K562 (cell line): ENCODE measurements around the gene NUMB. TPM values are rescaled to one million over a fixed set of nuclear protein-coding genes. Genes with fewer than 3 reads are reported as not detected.

Experiments
- ATAC-seq: fragments of 200-7000 bp; cut with Tn5 transposase; 3 replicates; pipeline ENCODE4 v1.9.1; 2020; ENCODE audit warnings: moderate library complexity
- BruUV-seq: library from RNA; stranded (reverse); fragments of 400-500 nt; replicated peaks from 2 replicates; lab custom pipeline; 2021; lab: Mats Ljungman, UMichigan
- CTCF ChIA-PET: fragments of 300-600 bp; formaldehyde crosslinking; extraction: SDS; loops from one replicate; lab custom pipeline; 2021; ENCODE audit warnings: low intra/inter-chr PET ratio; lab: Yijun Ruan, JAX
- POLR2A ChIA-PET: fragments of 300-600, 350-650 bp; sonication (Branson Sonifier 250); formaldehyde crosslinking; extraction: SDS; loops from one replicate; lab custom pipeline; 2021; ENCODE audit warnings: antibody characterized with exemption, inconsistent platforms; lab: Yijun Ruan, JAX
- DNase-seq, 4 experiments: peaks; one replicate each; pipeline versions ENCODE4 v3.0.0 to v3.0.0-alpha.2; 2011 to 2018; ENCODE audit warnings: low spot score in 3 of 4, mixed read lengths in 3 of 4; ENCODE audit errors: extremely low read depth in 1 of 4
- FAIRE-seq: peaks from 2 replicates; lab custom pipeline; 2011; peaks lifted over from hg19 to GRCh38; lab: Jason Lieb, UNC
- H2AFZ ChIP-seq: 2 replicates; pipeline ENCODE4 v1.6.0; 2011; ENCODE audit warnings: low read depth, low read length, control low read depth, inconsistent platforms
- H3K27ac ChIP-seq: fragments of 200-600 bp; 3 replicates; pipeline ENCODE4 v1.8.0; 2011; ENCODE audit warnings: low read depth, mild to moderate bottlenecking, control low read depth, inconsistent platforms, low read length, moderate library complexity, mixed read lengths; ENCODE audit errors: extremely low read depth
- H3K27me3 ChIP-seq, 2 experiments: fragments of 300-600 bp in 1 of 2; 2 replicates in 1 of 2; 3 replicates in 1 of 2; pipeline versions ENCODE4 v1.6.0 to v1.8.0; 2011; ENCODE audit warnings: inconsistent platforms in 2 of 2, low read length in 2 of 2, mild to moderate bottlenecking in 1 of 2, mixed read lengths in 1 of 2, moderate library complexity in 1 of 2; ENCODE audit not compliant: control insufficient read depth in 2 of 2, insufficient read depth in 2 of 2
- H3K36me3 ChIP-seq: fragments of 300-600 bp; 3 replicates; pipeline ENCODE4 v1.8.0; 2011; ENCODE audit warnings: mild to moderate bottlenecking, low read length, inconsistent platforms; ENCODE audit not compliant: control insufficient read depth, insufficient read depth
- H3K4me1 ChIP-seq, 2 experiments: fragments of 200-600 bp in 1 of 2; replicated peaks in 1 of 2; 2 replicates in 1 of 2; 3 replicates in 1 of 2; pipeline versions ENCODE4 v1.5.1 to v1.8.0; 2011; ENCODE audit warnings: inconsistent platforms in 2 of 2, low read length in 2 of 2, mild to moderate bottlenecking in 1 of 2, mixed read lengths in 1 of 2, moderate library complexity in 1 of 2; ENCODE audit not compliant: control insufficient read depth in 2 of 2, insufficient read depth in 2 of 2
- H3K4me2 ChIP-seq: 2 replicates; pipeline ENCODE4 v1.6.1; 2011; ENCODE audit warnings: low read length, control low read depth, inconsistent platforms, mixed read lengths; ENCODE audit not compliant: insufficient read depth
- H3K4me3 ChIP-seq: fragments of 200-600 bp; sonication (generic), shearing (Covaris generic); 2 replicates; pipeline ENCODE4 v1.5.1; 2016; ENCODE audit warnings: control low read depth, inconsistent platforms
- H3K79me2 ChIP-seq: fragments of 200-600 bp; 3 replicates; pipeline ENCODE4 v1.8.0; 2011; ENCODE audit warnings: low read length, inconsistent platforms; ENCODE audit not compliant: control insufficient read depth, insufficient read depth
- H3K9ac ChIP-seq, 2 experiments: 2 replicates each; pipeline versions ENCODE4 v1.6.0 to v1.6.1; 2011; ENCODE audit warnings: low read depth in 2 of 2, low read length in 2 of 2, control low read depth in 1 of 2, inconsistent platforms in 1 of 2, mild to moderate bottlenecking in 1 of 2, mixed read lengths in 1 of 2; ENCODE audit not compliant: insufficient read depth in 1 of 2
- H3K9me1 ChIP-seq: one replicate; pipeline ENCODE4 v1.6.0; 2011; ENCODE audit warnings: inconsistent platforms, mild to moderate bottlenecking, low read length, moderate library complexity; ENCODE audit not compliant: control insufficient read depth, insufficient read depth
- H3K9me3 ChIP-seq: replicated peaks from 2 replicates; pipeline ENCODE4 v1.5.1; 2011; ENCODE audit warnings: low read depth, low read length, inconsistent platforms; ENCODE audit not compliant: control insufficient read depth, insufficient read depth
- H4K20me1 ChIP-seq: replicated peaks from 2 replicates; pipeline ENCODE4 v1.6.1; 2011; ENCODE audit warnings: low read length, inconsistent platforms, mixed read lengths; ENCODE audit not compliant: control insufficient read depth, insufficient read depth
- ATF3 ChIP-seq, 2 experiments: fragments of 450-650 bp in 1 of 2; sonication (generic) in 1 of 2; formaldehyde crosslinking in 1 of 2; IDR thresholded peaks in 1 of 2; conservative IDR thresholded peaks in 1 of 2; 2 replicates each; pipeline versions ENCODE4 v1.6.1 to v1.8.1; 2016 to 2023; ENCODE audit warnings: mild to moderate bottlenecking in 2 of 2, moderate library complexity in 2 of 2, inconsistent platforms in 1 of 2, missing genetic modification reagents in 1 of 2
- C11orf30 ChIP-seq: fragments of 450-650 bp; IDR thresholded peaks from 2 replicates; pipeline ENCODE4 v1.6.1; 2016; ENCODE audit warnings: low read depth, mild to moderate bottlenecking
- MAFF ChIP-seq: IDR thresholded peaks from 2 replicates; pipeline ENCODE4 v1.6.1; 2012; ENCODE audit warnings: low read length, improper control_type of control experiment
- MAFG ChIP-seq: fragments of 450-650 bp; conservative IDR thresholded peaks from 2 replicates; pipeline ENCODE4 v1.6.1; 2016; ENCODE audit warnings: missing genetic modification characterization, missing compliant biosample characterization
- MAFK ChIP-seq: IDR thresholded peaks from 2 replicates; pipeline ENCODE4 v1.6.1; 2011; ENCODE audit warnings: low read length, improper control_type of control experiment
- PHTF2 ChIP-seq: fragments of 250-450 bp; sonication (Bioruptor Pico); IDR thresholded peaks from 2 replicates; pipeline ENCODE4 v1.5.0; 2021; ENCODE audit warnings: mild to moderate bottlenecking
- RBM17 ChIP-seq: fragments of 200-400 bp; formaldehyde crosslinking; IDR thresholded peaks from 2 replicates; pipeline ENCODE4 v1.6.1; 2017; ENCODE audit warnings: low read depth, mild to moderate bottlenecking, low read length, borderline replicate concordance
- TAF9B ChIP-seq: fragments of 450-650 bp; IDR thresholded peaks from 2 replicates; pipeline ENCODE4 v1.6.1; 2018; ENCODE audit warnings: mild to moderate bottlenecking; ENCODE audit not compliant: partially characterized antibody
- ZFP91 ChIP-seq: sonication (generic); formaldehyde crosslinking; IDR thresholded peaks from 2 replicates; pipeline ENCODE4 v1.8.0; 2022; ENCODE audit warnings: mild to moderate bottlenecking, missing genetic modification reagents
- ZNF316 ChIP-seq: fragments of 450-650 bp; IDR thresholded peaks from 2 replicates; pipeline ENCODE4 v1.6.1; 2016
- WGBS: fragments of 100-300 bp; shearing (Covaris generic); methylation state at CpG from one replicate; pipeline ENCODE4 v1.1.6; 2016; ENCODE audit warnings: low coverage, mixed read lengths; ENCODE audit not compliant: insufficient coverage; ENCODE audit errors: missing lambda C conversion rate; 5-methylcytosine and 5-hydroxymethylcytosine counted together
- in situ Hi-C: fragments of 300-500 bp; cut with MboI; formaldehyde crosslinking; loops from 4 replicates; pipeline ENCODE4 v1.15.0; 2018; ENCODE audit warnings: inconsistent platforms, mixed read lengths
- intact Hi-C: fragments of 100-400 bp; cut with micrococcal nuclease; formaldehyde crosslinking; loops from 2 replicates; pipeline ENCODE4 v1.14.2; 2022
- polyA plus RNA-seq, 8 experiments: library from polyadenylated mRNA; depleted of rRNA in 4 of 8; stranded (reverse) in 5 of 8; unstranded in 3 of 8; fragments of >200 nt; fragmentation: Nextera tagmentation in 2 of 8; fragmentation: Illumina TruSeq in 1 of 8; extraction: Ambion mirVana in 2 of 8; extraction: Trizol in 1 of 8; gene quantifications; 2 replicates each; pipeline versions ENCODE4 v1.2.1 to v1.2.3, GENCODE V29; 2011 to 2014; ENCODE audit warnings: inconsistent platforms in 1 of 8, missing spikeins in 1 of 8
- total RNA-seq, 7 experiments: library from RNA; depleted of rRNA in 6 of 7; stranded (reverse); fragments of >200 nt in 6 of 7; fragmentation: Illumina TruSeq in 2 of 7; extraction: Trizol in 2 of 7; gene quantifications; 2 replicates each; pipeline versions ENCODE4 v1.2.1 to v1.2.3, GENCODE V29; 2011 to 2021; ENCODE audit warnings: low replicate concordance in 1 of 7

The NUMB gene
- total and polyA plus RNA-seq, 9 of the 15 experiments (the other 6 are each of a cell fraction or from before 2014, with no cell fraction given) = 13.5 to 54.0 (median 32.3) TPM

GRCh38 chr14:73370561-73370960 lies 87.8 kb downstream of the NUMB start:
- H4K20me1 ChIP-seq = no peaks in the 10 kb centered on the region
- no peak overlapping the region for H3K9ac ChIP-seq
- peaks cover 4% of the 10 kb centered on the region; the same call in 1 of the 3 replicates for H3K36me3 ChIP-seq
- intact Hi-C loops (no loop called here), in situ Hi-C loops (no loop called here)
- H3K4me2 ChIP-seq = no peak overlapping the region
- H3K4me3 ChIP-seq = no peak overlapping the region
- no TSS peak for BruUV-seq
- H2AFZ ChIP-seq = no peak overlapping the region
- H3K27me3 ChIP-seq = no peaks in the 10 kb centered on the region
- H3K9me1 ChIP-seq = no peaks in the 10 kb centered on the region
- FAIRE-seq (no peak), DNase-seq (no peak), ATAC-seq (no peak)
- H3K9me3 ChIP-seq = no peaks in the 10 kb centered on the region
- H3K27ac ChIP-seq = no peak overlapping the region
- peaks cover 14% of the 10 kb centered on the region for H3K79me2 ChIP-seq
- H3K4me1 ChIP-seq = no peaks in the 10 kb centered on the region
- ChIA-PET CTCF (no interaction called here), POLR2A (no interaction called here)
- peak; percentile 85 for TF ChIP-seq C11orf30
- TF ChIP-seq PHTF2 (CRISPR knock-in tag) = no peak
- no peak for TF ChIP-seq ZFP91 (CRISPR knock-in tag)
- TF ChIP-seq ZNF316 = peak; percentile 96
- TF ChIP-seq RBM17 = no peak
- TF ChIP-seq MAFF = peak; percentile 78
- TF ChIP-seq ATF3 (IDR thresholded peaks at IDR 0.05) = no peak
- TF ChIP-seq ATF3 (CRISPR knock-in tag; conservative IDR thresholded peaks at IDR 0.05) = no peak
- TF ChIP-seq TAF9B = no peak
- peak; percentile 82 for TF ChIP-seq MAFG (tag)
- TF ChIP-seq MAFK = peak; percentile 86
- no CpG with 5 or more reads among the region's 5 CpGs for WGBS
